ENCODE data around the gene TYMS.
A peak's percentile ranks its signal among the peaks of the same experiment; 100 is the strongest.

The TYMS gene

DNA sequence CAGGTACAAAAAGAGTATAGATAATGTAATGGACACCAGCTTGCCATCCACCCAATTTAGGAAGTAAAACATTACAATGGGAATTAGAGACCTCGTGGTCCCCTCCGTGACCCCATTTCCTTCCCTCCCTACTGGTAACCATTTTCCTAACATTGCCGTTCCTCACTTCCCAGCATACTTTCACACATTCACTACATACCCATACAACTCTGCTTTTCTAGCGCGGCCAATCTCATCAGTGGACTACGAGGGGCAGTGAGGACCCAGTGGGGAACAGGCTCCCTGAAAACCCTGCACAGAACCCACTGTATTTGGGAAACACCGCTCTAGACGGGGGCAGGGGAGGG is 53.8 kb downstream of the TYMS start:
- Histone ChIP-seq H3K27me3 (ENCODE audit: insufficient read depth, poor library complexity, severe bottlenecking) (no peaks in the 10 kb centered on the region), H3K4me3 (replicated peaks; ENCODE audit: insufficient read depth, low read length) (peak overlapping the region; percentile 54), H3K27ac (replicated peaks) (peak overlapping the region; percentile 78)
- peak; percentile 39 to 43 for DNase-seq (ENCODE audit: low read depth in 1 of 2, low spot score in 1 of 2)
- no peak for TF ChIP-seq GABPA (IDR thresholded peaks at IDR 0.05; ENCODE audit: low read depth)
- TF ChIP-seq, protein P1, sequence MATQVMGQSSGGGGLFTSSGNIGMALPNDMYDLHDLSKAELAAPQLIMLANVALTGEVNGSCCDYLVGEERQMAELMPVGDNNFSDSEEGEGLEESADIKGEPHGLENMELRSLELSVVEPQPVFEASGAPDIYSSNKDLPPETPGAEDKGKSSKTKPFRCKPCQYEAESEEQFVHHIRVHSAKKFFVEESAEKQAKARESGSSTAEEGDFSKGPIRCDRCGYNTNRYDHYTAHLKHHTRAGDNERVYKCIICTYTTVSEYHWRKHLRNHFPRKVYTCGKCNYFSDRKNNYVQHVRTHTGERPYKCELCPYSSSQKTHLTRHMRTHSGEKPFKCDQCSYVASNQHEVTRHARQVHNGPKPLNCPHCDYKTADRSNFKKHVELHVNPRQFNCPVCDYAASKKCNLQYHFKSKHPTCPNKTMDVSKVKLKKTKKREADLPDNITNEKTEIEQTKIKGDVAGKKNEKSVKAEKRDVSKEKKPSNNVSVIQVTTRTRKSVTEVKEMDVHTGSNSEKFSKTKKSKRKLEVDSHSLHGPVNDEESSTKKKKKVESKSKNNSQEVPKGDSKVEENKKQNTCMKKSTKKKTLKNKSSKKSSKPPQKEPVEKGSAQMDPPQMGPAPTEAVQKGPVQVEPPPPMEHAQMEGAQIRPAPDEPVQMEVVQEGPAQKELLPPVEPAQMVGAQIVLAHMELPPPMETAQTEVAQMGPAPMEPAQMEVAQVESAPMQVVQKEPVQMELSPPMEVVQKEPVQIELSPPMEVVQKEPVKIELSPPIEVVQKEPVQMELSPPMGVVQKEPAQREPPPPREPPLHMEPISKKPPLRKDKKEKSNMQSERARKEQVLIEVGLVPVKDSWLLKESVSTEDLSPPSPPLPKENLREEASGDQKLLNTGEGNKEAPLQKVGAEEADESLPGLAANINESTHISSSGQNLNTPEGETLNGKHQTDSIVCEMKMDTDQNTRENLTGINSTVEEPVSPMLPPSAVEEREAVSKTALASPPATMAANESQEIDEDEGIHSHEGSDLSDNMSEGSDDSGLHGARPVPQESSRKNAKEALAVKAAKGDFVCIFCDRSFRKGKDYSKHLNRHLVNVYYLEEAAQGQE (IDR thresholded peaks at IDR 0.05; ENCODE audit: insufficient replicate concordance, low read depth) = no peak
- TF ChIP-seq, protein P2, sequence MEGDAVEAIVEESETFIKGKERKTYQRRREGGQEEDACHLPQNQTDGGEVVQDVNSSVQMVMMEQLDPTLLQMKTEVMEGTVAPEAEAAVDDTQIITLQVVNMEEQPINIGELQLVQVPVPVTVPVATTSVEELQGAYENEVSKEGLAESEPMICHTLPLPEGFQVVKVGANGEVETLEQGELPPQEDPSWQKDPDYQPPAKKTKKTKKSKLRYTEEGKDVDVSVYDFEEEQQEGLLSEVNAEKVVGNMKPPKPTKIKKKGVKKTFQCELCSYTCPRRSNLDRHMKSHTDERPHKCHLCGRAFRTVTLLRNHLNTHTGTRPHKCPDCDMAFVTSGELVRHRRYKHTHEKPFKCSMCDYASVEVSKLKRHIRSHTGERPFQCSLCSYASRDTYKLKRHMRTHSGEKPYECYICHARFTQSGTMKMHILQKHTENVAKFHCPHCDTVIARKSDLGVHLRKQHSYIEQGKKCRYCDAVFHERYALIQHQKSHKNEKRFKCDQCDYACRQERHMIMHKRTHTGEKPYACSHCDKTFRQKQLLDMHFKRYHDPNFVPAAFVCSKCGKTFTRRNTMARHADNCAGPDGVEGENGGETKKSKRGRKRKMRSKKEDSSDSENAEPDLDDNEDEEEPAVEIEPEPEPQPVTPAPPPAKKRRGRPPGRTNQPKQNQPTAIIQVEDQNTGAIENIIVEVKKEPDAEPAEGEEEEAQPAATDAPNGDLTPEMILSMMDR (IDR thresholded peaks at IDR 0.05; ENCODE audit: insufficient read depth, low read length) = no peak
- no peak for TF ChIP-seq SPI1 (IDR thresholded peaks at IDR 0.05; ENCODE audit: borderline replicate concordance, low read depth)
- no peak for TF ChIP-seq POLR2AphosphoS5 (IDR thresholded peaks at IDR 0.05; ENCODE audit: low read depth)

DNA sequence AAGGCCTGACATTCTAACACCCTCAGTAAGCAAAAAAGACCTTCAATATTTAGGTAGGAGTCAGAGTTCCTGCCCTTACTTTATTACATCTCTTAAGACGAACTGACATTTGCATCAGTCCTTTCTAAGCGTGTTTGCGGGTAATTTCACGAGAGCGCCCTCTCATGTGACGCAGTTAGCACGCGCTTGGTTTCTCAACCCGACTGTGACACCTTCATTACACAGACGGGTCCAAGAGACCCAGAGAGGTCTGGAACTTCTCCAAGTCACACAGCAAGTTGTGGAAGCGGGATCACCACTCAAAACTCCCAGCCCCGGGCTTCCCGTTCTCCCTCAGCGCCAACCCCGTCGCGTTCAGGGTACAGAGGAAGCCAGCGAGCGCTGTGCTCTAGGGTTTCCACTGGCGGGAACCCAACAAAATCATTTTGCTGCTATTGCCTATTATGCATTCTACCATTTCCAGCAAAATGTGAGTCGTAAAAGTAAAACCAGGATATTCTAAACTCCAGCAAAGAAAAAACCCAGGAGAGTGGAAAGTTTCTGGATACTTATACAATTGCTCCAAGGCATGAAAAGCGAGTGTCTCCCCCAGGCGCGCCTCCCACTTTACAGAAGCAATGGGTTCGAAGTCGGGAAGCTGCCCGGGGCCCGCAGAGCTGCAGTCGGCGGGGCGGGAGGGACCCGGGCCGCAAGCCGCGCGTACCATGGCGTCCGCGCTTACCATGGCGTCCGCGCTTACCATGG is 54.4 kb downstream of the TYMS start:
- peak overlapping the region; percentile 78 for H3K27ac ChIP-seq (replicated peaks)

DNA sequence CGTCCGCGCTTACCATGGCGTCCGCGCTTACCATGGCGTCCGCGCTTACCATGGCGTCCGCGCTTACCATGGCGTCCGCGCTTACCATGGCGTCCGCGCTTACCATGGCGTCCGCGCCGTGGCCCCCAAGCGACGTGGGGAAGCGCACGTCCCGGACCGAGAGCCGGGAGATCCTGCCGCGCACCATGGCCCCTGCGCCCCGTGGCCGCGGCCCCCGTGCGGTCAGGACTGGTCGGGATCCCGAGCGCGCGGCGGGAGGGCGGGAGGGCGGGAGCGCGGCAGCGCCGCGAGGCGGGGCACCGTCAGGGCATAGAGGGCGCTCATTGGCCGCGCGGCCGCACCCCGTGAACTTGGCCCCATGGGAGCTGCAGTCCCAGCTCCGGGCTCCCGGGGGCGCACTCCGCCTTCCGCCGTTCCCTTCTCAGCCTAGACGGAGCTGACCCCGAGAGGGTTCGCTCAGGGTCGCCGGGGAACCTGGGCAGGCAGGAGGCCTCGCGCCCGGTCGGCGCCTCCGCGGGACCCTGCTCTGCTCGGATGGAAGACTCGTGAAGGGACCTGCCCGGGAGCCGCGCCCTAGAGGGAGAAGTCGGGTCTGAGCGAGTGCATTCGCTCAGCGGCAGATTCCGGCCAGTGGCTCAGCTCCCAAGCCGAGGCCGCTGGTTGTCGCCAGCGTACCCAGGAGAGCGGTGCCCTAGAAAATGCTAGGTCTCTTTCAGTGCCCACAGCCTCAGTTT is 55.1 kb downstream of the TYMS start, which contains the start of gene ENOSF1:
Gene ENOSF1 (minus strand): TSS at position 230 of the 734 bp plus-strand sequence. CDS start 43 bp downstream, at position 187.
- H3K4me3 ChIP-seq (replicated peaks; ENCODE audit: insufficient read depth, low read length) = peak within 1 kb of the TSS; percentile 54
- H3K27me3 ChIP-seq (ENCODE audit: insufficient read depth, poor library complexity, severe bottlenecking) = no peaks in the 10 kb centered on the region
- TF ChIP-seq, protein P1 (IDR thresholded peaks at IDR 0.05; ENCODE audit: insufficient replicate concordance, low read depth) = peak; percentile 55
- TF ChIP-seq GABPA (IDR thresholded peaks at IDR 0.05; ENCODE audit: low read depth) (no peak), SPI1 (IDR thresholded peaks at IDR 0.05; ENCODE audit: borderline replicate concordance, low read depth) (no peak), POLR2AphosphoS5 (IDR thresholded peaks at IDR 0.05; ENCODE audit: low read depth) (peak; percentile 91)
- TF ChIP-seq, protein P2 (IDR thresholded peaks at IDR 0.05; ENCODE audit: insufficient read depth, low read length) = peak; percentile 69
- peak within 1 kb of the TSS; percentile 78 for H3K27ac ChIP-seq (replicated peaks)
- DNase-seq (ENCODE audit: low read depth in 1 of 2, low spot score in 1 of 2) = peak; percentile 74 to 88

More for the DNA sequence above, 54.4 kb downstream of the TYMS start:
- TF ChIP-seq, protein P2 (IDR thresholded peaks at IDR 0.05; ENCODE audit: insufficient read depth, low read length) = peak; percentile 13
- TF ChIP-seq GABPA (IDR thresholded peaks at IDR 0.05; ENCODE audit: low read depth) = no peak
- 0 out of 2 replicates have a peak, but pooled peaks have one; percentile 7 for TF ChIP-seq SPI1 (IDR thresholded peaks at IDR 0.05; ENCODE audit: borderline replicate concordance, low read depth)
- TF ChIP-seq, protein P1 (IDR thresholded peaks at IDR 0.05; ENCODE audit: insufficient replicate concordance, low read depth) = peak; percentile 40
- TF ChIP-seq POLR2AphosphoS5 (IDR thresholded peaks at IDR 0.05; ENCODE audit: low read depth) = peak; percentile 85
- no peaks in the 10 kb centered on the region for H3K27me3 ChIP-seq (ENCODE audit: insufficient read depth, poor library complexity, severe bottlenecking)
- peak; percentile 88 to 94 for DNase-seq (ENCODE audit: low read depth in 1 of 2, low spot score in 1 of 2)
- H3K4me3 ChIP-seq (replicated peaks; ENCODE audit: insufficient read depth, low read length) = peak overlapping the region; percentile 54
